Fibroblast of skin of left biceps (primary cell): ENCODE measurements around the gene ELP4.

Experiments used
- DNase-seq, 2 experiments: peaks; one replicate each; pipeline ENCODE4 v3.0.0-alpha.2; 2013; ENCODE audit warnings: low read depth in 2 of 2

ELP4 gene

DNA sequence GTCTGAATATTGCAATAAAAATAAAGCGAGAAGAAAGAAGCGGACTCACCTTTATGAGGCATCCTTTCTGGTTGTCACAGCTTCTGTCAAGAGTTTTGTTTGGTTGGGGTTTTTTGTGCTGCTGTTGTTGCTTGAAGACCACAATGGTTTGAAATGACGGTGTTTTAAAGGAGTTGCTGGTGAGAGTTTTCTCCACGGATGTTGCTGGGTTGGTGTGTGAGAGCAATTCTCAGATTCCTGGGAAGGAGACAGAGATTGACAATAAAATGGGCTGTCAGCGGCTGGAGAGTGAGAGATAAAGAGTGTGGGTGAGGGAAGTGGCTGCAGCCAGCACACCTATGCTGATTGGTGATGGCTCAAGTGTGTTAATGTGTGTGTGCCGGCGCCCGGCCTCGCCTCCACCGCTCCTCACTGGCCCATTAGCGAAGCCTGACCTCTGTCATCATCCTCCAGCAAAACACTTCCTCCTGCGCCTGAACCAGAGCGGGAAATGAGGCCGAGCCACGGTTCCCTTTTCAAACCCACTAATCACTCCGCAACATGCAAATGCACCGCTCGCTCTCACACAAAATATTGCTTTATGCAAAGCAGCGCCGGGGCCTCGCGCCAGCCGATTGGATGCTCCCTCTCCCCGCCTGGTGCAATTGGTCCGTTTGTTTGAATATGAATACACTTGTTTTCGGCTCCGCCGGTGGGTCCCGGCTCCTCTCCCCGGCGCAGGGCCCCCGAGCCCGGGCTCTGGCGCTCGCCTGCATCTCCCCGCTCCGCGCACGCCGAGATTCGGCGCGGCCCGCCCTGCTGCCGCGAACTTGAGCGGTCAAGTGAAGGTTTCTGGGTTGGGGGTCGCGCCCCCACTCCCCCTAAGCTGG, 301.4 kb downstream of the ELP4 start, which contains the start of gene PAX6:
Gene PAX6 (minus strand): TSS at position 544 of the 869 bp plus-strand sequence. CDS start 4,911 bp downstream, outside the sequence.
- peak in 1 of 2 experiments; percentile 12 for DNase-seq

DNA sequence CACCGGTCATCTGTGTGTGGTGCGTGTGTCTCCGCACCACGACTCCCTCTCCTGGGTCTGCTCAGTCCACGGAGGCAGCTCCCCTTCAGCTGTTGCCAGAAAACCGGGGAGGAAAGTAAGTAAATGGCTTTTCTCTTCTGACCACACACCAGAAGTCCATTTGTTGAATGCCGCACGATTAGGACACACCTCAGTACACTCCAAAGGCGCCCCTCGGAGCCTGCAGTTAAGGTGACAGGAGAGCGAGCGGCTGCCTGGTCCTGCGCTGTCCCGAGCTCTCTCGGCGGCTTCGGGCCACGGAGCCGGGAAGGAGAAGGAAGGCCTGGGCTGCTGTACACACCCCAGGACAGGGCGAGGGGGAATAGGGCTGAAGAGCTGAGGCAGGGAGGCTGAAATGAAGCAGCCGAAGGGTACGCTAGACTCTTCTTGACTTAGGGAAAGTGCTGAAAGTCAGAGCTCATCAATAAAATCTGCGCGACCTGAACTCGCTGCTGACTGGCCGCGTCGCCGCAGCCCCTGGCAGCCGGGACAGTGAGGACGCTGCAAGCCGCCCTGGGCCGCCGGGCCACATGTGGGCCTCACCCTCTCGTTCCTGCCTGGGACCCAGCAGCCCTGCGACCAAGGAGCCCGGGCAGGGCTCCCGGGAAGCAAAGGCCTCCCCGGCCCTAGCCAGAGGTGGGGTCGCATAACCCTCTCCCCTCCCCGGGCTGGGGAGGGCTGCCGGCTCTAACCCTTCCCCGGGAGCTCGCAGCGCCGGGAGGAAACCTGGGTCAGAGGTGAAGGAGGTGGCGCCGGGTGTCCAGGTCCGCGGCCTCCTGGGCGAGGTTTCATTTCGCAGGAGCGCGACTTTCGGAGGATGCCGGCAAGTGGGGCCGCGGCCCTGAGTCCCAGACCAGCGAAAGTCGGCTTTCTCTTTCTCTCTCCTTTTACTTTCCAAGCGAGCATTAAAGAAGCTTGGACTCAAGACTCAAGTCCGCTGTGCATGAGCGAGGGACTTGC, 303.1 kb downstream of the ELP4 start:
- DNase-seq = no peak

DNA sequence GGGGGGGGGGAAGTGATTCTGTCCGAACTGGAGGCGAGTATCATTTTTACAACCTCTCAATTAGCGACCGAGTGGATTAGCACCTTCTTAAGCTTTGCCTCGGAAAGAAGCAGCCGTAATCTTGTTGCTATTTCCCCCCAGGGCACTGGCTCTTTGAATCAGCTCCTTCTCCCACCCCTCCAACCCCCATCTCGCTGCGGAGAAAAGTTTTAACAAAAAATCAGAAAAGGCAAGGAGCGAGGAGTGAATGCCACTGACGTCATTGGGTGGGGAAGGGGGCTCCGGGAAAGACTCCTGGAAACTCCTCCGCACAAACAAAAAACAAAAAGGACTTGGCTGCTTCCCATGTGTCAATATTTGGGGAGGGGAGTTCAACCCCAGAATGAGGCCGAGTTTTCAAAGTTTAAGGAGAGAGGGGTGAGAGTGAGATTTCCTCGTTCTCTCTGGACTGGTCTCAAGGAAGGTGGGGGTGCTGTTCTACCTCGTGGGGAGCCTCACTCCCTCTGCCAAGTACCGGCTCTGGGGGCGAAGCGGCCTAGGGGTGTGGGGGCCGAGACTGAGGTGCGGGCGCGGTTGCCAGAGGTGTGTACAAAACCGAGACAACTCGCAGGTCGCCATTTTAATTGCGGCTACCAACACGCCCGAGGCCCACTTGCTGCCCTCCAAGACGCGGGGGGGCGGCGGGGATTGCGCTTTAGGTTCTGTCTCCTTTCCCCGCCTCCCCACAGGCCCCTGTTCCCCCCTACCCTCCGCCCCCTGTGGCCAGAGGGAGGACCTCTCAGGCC, 304.0 kb downstream of the ELP4 start:
- DNase-seq = no peak

DNA sequence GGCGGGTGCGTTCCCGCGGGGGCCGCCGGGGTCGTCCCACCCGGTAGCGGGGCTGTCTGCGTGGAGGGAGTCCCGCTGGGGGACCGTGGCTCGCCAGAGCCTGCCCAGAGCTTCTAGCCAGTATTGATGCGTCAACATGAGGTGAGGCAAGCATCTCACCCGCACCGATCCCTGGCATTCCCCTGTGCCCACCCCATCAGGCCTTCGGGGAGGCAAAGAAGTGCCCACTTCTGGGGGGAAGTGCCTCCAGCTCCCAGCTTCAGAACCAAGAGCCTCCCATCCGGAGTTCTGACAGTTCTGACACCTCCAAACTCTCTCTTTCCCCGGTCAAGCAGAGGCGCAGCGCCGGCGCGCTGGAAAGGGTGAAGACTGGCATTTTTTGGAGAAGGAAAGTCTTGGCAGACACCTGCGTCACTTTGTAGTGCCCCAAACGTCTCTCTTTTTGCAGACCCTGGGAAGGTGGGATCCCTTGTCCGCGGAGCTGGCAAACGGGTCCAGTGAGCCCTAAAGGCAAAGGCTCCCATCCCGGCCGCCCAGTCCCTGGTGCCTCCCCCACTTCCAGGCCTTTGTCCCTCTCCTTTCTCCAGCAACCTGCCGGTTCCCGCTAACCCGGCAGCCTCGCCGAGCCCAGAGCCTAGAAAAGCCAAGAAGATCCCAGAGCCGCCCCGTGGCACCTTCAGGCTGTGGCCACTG, 304.8 kb downstream of the ELP4 start:
- DNase-seq = no peak

DNA sequence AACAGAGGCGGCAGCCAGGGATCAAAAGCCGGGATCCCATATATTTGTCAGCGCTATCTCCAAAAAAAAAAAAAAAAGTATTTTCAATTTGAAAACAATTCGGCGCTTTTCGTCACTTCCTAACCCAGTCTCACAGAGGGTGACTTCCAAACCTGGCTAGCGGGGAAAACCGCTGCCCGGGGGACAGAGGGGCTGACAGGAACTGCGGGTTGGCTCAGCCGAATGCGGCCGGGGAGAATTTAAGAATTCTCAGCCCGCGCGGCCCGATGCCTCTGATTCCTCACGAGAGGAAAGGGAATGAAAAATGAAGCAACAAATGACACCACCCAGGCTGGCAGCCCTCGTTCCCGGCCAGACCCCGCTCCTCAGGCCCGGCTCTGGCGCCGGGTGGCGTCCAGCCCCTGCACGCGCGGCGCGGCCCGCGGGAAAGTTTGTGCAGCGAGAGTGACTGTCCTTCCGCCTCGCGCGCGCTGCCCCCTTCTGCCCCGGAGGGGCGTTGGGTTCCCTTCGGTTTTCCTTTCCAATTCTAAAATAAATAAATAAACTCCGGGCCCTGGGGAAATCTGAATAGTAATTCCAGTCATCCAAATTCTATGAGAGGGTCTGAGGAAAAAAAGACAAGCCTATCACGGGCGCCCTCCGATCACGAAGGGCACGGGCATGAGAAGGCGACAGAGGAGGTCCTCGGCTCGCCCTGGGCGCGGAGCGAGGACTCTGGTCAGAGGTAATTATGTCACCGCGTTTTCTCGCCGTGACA, 306.3 kb downstream of the ELP4 start:
- no peak for DNase-seq

DNA sequence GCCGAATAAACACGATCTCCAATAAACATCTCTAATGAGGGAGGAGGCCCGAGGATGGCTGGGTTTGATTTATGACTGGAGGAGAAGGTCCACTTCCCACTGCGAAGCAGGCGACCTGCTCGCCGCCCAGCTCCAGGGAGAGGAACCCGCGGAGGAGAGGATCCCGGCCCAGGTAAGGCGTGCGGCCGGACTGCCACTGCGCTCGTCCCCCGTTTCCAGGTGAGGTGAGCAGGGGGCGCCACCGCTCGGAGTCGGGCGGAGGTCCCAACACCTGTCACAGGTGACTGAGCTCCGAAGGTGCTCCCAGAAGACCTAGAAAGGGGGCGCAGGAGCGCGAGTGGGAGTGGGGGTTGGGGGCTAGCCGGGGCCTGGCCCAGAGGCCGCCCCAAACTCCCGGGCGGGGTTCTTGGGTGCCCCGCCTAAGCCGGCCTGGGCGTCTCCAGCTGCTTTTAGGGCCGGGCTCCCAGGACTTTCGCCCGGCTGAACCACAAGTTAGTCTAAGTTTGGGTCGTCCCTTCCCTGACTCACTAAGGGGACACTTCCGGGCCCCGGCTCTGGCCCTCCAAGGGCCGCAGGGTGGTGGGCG, 307.0 kb downstream of the ELP4 start:
- DNase-seq = no peak

DNA sequence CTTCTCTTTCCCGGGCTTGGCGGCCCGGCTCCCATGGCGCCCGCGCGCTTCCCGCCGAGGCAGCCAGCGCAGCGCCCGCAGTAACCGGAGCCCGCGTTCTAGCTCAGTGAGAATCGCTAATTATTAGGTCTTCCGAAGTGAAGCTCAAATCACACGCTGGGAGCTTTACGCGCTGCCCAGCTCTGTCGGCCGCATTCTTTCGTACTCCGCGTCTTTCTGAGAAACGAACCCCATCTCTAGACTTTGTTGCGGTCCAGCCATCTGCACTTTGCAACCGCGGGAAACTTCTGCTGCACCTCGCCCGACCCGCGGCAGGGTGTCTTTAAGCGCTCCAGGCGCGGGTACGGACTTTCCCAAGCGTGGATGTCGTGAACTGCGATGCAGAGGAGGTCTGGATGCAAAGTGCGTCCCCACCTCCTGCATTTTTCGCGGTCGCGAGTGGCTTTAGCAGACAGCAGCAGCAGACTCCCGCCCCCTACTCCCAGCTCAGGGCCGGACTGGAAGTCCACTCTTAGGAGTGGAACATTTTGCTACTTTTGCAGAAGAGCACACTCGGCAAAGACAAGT, 307.6 kb downstream of the ELP4 start:
- no peak for DNase-seq

DNA sequence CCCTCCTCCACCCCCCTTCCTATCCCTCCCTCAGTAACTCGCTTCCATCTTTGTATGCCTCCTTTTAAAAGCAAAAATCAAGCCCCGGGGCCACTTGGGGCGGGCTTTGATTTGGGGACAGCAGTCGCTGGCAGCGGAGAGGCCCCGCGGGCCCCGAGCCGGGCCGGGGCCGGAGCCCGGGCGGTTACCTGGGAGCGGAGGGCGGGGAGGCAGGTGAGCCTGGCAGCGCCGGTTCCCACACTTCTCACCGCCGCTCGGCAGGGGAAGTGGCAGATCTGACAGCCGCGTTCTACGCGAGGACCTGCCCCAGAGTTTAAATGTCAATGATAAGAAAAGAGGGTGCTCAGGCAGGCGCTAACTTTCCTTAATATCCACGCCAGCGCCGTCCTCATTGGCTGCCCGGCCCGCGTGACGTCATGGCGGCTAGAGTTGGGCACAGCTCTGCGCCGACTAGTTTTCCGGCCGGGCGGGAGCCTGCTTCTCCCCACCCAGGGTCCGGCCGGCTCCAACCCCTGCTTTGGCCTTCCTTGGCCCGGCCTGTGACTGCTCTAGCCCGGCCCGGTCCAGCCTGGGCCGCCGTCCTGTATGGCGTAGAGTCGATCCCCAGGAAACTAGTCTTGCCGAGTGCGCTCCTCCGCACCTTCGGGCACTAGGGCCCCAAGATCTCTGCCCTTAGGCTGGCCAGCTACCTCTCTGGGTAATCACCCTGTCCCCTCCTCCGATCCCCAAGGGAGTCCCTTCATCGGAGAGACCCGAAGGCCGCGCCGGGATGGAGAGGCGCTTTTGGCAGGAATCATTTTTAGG, 308.3 kb downstream of the ELP4 start:
- no peak for DNase-seq

DNA sequence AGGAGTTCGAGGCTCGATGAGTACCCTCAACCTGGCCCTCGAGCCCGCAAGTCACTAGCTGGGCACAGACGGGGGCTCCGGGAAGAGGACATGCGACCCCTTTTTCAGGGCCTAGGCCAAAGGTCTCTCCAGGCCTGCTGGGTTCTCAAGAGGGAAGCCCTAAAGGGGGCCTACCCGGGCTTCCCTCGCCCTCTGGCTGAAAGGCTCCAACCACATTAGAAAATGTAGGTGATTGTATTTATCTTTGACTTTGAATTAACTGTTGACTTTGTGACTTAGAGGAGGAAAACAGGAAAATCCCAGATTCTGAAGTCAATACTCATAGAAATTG, 308.8 kb downstream of the ELP4 start:
- no peak for DNase-seq

DNA sequence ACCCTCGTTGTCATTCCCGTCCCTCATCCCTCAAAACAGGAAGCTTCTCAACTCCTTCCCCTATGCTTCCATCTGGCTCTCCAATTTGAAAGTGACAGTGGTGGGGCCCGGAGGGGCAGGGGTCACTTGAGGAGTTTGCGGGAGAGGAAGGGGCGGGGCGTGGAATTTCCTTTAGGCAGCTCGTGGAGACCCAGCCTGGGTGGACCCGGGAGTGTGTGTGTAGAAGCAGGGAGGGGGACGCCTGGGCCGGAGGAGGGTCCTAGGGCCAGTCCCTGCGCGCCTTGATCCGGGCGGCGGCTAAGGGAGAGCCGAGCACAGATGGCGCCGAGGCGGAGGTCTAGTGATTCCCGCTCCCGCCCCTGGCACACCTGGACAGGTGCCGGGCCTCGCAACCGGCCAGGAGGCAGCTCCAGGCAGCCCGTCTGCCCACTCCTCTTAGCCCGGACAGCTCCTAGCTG, 309.3 kb downstream of the ELP4 start:
- no peak for DNase-seq

DNA sequence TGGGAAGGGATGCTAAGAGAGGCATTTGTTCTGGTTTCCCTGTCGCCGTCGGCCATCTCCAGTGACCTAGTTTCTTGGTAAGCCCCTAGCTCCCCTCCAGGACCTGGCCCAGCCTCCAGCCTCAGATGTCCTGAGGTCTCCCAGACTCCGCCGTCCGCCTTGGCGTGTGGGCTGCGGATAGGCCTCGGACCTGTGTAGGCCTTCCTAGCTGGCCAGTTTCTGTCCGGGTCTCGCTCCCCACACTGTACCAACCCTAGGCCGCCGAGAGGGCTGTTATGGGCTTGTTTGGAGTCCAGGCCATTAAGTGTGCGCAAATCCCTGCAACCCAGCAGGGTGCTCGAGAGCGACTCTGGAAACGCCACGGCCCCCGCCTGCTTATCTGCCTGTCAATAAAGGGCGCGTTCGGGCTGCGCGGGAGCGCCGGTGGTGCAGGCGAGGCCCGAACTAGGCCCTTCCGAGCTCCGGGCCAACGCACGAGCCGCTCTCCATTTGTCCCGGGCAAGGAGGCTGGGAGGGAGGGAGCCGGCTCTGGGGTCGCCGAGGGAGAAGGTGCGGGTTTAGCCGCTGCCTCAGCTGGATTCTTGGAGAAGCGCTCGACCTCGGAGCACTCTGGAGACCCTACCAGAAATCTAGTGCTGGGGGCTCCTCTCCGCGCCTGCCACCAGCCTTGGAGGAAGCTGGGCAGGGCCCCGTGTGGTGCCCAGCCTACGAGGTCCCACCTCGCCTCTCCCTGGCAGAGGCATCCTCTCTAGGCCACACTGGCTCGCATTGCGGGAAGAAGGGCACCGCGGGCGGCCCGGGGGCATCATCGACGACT, 310.3 kb downstream of the ELP4 start:
- DNase-seq = no peak

DNA sequence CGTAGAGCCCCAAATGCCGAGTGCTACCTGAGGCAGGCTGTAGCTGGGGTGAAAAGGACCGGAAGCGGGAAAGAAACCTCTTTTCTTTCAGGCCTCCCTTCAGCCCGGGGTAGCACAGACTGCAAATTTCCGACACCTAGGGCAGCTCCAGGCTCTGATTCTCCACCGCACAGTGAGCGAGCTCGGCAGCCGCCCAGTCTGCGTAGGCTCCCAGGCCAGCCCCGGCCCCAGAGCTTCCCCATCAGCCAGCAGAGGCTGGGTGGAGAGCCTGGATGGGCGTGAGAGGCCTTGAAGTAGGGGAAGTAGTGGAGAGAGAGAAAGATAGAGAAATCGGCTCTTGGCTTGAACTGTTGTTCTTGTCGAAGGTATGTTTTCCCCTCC, 310.9 kb downstream of the ELP4 start:
- no peak for DNase-seq

DNA sequence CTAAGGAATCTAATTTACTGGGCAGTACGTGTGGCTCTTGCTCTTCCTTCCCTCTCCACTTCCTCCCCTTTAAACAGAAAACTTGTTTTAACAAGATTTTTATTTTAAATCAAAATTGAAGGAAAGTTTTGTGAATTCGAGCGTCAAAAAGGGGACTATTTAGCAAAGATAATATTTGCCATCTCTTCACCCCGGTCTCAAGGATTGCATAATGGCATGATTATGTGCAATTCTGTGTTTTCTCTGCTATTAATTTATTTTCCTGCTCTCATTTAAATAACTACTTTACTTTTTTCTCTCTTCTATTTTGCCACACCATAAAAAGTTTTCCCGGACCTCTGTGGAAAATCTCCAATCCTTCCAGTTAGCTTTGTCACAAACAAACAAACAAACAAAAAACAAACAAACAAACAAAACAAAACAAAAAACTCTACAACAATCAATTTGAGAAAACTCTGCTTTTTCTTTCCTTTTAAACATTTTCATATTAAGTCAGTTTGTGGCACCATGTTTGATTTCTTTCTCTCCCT, 311.7 kb downstream of the ELP4 start:
- DNase-seq = no peak

DNA sequence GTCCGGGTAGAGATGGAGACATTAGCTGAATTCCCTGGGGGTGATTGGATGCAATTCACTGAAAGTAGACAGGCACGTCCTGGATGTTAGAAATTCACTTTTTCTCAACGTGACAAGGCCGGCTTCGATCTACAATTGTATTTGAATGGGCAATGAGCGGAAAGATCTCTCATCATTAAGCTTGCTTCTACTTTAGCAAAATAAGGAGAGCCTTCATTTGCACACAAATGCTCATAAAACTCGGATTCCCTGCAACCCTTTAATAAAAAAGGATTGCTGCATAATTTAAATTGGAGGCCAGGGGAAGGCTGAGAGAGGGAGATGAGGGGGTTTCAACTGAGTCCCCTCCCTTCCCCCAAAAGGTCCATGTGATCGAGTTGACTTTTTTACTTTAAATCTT, 312.2 kb downstream of the ELP4 start:
- DNase-seq = no peak

DNA sequence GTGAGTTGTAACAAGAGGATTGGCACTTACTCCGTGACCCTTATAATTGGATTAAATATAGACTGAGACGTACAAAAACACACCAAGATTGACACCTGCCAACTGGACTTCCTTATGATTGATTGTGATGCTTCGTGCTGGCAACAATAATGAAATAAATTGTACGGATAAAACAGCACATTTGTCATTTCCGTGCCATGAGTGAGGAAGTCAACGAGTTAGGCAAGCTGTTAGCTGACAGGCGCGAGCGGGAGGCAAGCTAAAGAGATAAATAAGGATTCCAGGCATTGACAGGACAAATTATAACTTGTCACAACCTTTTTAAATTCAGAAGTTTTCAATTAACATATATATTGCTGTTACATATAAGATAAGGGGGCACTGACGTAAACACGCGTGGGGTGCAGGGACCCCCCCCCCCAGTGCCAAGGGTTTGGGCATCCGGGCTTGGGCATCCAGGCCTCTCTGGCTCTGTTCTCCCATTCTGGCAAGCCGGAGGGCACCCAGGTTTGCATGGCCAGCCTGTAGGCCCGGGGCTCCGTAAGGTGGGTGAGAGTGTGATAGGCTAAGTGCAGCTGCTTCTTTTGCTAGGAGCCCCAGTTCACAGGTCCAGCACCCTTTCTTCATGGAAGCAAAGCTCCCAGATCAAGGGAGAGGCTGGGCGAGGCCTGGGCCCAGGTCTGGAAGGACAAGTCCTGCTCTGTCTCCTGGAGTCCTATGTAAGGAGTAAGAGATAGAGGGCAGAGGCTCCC, 312.8 kb downstream of the ELP4 start:
- DNase-seq = no peak

DNA sequence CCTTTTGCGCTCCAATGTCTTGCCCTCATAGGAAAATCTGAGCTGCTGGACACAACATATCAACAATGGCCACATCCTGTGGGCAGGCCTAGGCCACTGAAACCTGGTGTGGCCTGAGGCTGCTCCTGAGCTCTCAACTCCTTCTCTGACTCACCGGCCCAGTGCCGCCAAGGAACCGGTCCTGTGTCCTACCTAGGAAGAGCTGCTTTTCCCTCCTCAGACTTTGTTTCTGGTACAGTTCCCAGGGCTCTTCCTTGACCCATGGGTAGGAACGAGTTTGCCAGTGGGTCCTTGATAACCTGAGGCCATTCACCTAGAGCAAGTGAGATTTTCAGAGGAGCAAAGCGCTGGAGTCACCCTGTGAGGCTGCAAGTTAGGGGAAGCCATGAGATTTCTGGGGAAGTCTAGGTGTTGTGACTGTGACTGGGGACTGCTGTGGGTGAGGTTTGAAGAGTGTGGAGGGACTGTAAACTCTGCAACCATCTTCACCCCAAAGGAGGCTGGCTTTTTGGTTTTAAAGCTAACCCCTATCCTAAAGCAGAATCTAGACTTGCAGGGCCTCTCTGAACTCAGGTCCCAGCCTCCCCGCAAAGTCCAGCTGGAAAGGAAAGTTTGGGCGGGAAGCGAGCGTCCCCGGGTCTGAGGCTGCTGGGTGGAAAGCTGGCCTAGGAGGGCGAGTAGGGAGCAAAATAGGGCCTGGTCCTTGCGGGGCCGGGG, 313.5 kb downstream of the ELP4 start:
- no peak for DNase-seq
